Epithelial cell of proximal tubule (primary cell): ENCODE data around the gene HIPK3. TPM values are rescaled to one million over a fixed set of nuclear protein-coding genes. Genes with fewer than 3 reads are reported as not detected.

Experiments used
- DNase-seq: peaks from one replicate; pipeline ENCODE4 v3.0.0-alpha.2; 2011; ENCODE audit warnings: low read depth
- H3K4me3 ChIP-seq: 2 replicates; pipeline ENCODE4 v1.5.1; 2011; ENCODE audit warnings: low read depth, mild to moderate bottlenecking, low read length
- CTCF ChIP-seq: conservative IDR thresholded peaks from 2 replicates; pipeline ENCODE4 v1.5.1; 2012; ENCODE audit warnings: low read depth, mild to moderate bottlenecking, low read length
- total RNA-seq: library from RNA; depleted of rRNA; stranded (reverse); fragments of >200 nt; gene quantifications from 2 replicates; pipeline ENCODE4 v1.2.3, GENCODE V29; 2015

The HIPK3 gene
- total RNA-seq, 1 donor from 2014 or later = 26.9 TPM

GRCh38 chr11:33307984-33308383 is 50.8 kb downstream of the HIPK3 start:
- DNase-seq = no peak
- H3K4me3 ChIP-seq = no peak overlapping the region
- TF ChIP-seq CTCF = no peak

GRCh38 chr11:33309118-33309517 is 51.9 kb downstream of the HIPK3 start:
- no peak overlapping the region for H3K4me3 ChIP-seq
- DNase-seq = no peak
- no peak for TF ChIP-seq CTCF

- DNase-seq = no peak
- TF ChIP-seq CTCF = no peak
- H3K4me3 ChIP-seq = no peak overlapping the region
These were observed 53.7 kb downstream of the HIPK3 start for GRCh38 chr11:33310720-33311500.

- no peak for TF ChIP-seq CTCF
- DNase-seq = no peak
- H3K4me3 ChIP-seq = no peak overlapping the region
These were observed 54.5 kb downstream of the HIPK3 start for GRCh38 chr11:33311680-33312079.

GRCh38 chr11:33315822-33316221 is 58.6 kb downstream of the HIPK3 start:
- no peak for DNase-seq
- no peak for TF ChIP-seq CTCF
- H3K4me3 ChIP-seq = no peak overlapping the region

GRCh38 chr11:33317662-33318061 is 60.5 kb downstream of the HIPK3 start:
- no peak for DNase-seq
- TF ChIP-seq CTCF = no peak
- no peak overlapping the region for H3K4me3 ChIP-seq
